K562 (cell line): ENCODE data around the gene VPS35.

Source experiments
- CEBPB ChIP-seq: fragments of 450-650 bp; IDR thresholded peaks from 2 replicates; pipeline ENCODE4 v1.6.1; 2016; ENCODE audit warnings: missing genetic modification characterization, missing compliant biosample characterization
- CTBP1 ChIP-seq: fragments of 450-650 bp; IDR thresholded peaks from 2 replicates; pipeline ENCODE4 v1.6.1; 2016; ENCODE audit warnings: borderline replicate concordance
- EZH2 ChIP-seq: IDR thresholded peaks from 2 replicates; pipeline ENCODE4 v1.6.1; 2012; ENCODE audit warnings: low read depth, mild to moderate bottlenecking, inconsistent platforms, low read length, borderline replicate concordance
- FOXK1 ChIP-seq: sonication (generic); formaldehyde crosslinking; IDR thresholded peaks from 2 replicates; pipeline ENCODE4 v1.8.0; 2022; ENCODE audit warnings: missing genetic modification reagents, mild to moderate bottlenecking, borderline replicate concordance
- GTF3C2 ChIP-seq: IDR thresholded peaks from 3 replicates; pipeline ENCODE4 v1.6.1; 2011; ENCODE audit warnings: borderline replicate concordance, mild to moderate bottlenecking, moderate library complexity; ENCODE audit not compliant: insufficient read length; ENCODE audit errors: extremely low read depth
- POLR2AphosphoS2 ChIP-seq: IDR thresholded peaks from 2 replicates; pipeline ENCODE4 v1.6.1; 2012; ENCODE audit warnings: low read length, improper control_type of control experiment
- SETDB1 ChIP-seq: IDR thresholded peaks from one replicate; pipeline ENCODE4 v1.6.1; 2012; ENCODE audit warnings: low read length, control low read depth, inconsistent platforms
- SMAD1 ChIP-seq: fragments of 150-350 bp; IDR thresholded peaks from 2 replicates; pipeline ENCODE4 v1.6.1; 2014; ENCODE audit warnings: low read length, low read depth; ENCODE audit not compliant: partially characterized antibody
- ZNF174 ChIP-seq: fragments of 250-450 bp; sonication (Bioruptor Pico); IDR thresholded peaks from 2 replicates; pipeline ENCODE4 v1.4.0; 2020; ENCODE audit warnings: mild to moderate bottlenecking

DNA sequence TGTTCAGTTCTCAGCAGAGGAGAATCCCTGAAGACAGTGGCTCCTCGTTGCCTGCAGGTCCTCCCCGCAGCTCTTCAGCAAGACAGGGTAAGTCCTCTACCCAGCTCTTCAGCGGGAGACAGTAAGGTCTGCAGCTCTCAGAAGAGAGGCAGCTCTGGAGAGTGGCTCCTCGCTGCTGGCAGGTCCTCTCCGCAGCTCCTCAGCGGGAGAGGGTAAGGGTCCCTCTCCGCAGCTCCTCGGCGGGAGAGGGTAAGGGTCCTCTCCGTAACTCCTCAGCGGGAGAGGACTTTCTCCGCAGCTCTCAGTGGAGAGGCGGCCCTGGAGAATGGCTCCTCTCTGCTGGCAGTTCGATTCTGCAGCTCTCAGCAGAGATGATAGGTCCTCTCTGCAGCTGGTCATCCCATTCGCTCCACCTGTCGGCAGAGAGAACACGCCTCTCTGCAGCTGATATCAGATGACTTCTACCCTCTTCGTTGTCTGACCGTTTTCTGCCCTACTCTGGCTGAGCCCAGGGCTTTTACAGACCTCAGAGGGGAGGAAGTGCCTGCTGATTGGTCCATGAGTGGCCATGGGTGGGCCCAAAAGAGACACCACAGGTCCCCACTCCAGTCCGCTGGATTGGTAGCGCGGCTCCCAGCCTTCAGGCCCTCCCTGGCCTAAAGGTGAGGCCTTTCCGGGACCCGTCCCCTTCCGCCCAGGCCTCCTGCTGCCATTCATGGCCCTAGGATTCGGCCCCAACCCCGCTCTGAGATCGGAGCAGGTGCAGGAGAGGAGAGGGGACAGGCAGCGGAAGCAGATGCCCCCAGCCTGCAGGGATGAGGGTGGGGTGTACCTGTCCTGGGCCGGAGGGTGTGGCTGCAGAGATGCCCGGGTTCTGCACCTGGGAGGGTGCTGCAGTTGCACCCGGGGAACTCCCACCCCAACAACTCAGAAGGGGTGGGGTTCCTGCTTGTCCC is 55.9 kb downstream of the VPS35 start:
- TF ChIP-seq SMAD1 (no peak), FOXK1 (CRISPR knock-in tag) (no peak), POLR2AphosphoS2 (no peak), SETDB1 (no peak), EZH2 (no peak), CEBPB (tag) (no peak), ZNF174 (no peak), CTBP1 (peak; percentile 49; the same call in 1 of the 2 replicates), GTF3C2 (no peak)
